H9 (cell line): ENCODE results near the gene NET1. TPM values are rescaled to one million over a fixed set of nuclear protein-coding genes. Genes with fewer than 3 reads are reported as not detected.

Source experiments
- DNase-seq: peaks from one replicate; pipeline ENCODE4 v3.0.0-alpha.2; 2017
- H2AFZ ChIP-seq: one replicate; pipeline ENCODE4 v1.6.1; 2013; ENCODE audit warnings: mild to moderate bottlenecking, low read length, control low read depth, moderate library complexity
- H2AK5ac ChIP-seq: 2 replicates; pipeline ENCODE4 v1.6.1; 2013; ENCODE audit warnings: low read length, control low read depth, mixed read lengths; ENCODE audit not compliant: insufficient read length
- H2BK120ac ChIP-seq: one replicate; pipeline ENCODE4 v1.6.1; 2013; ENCODE audit warnings: low read depth, mild to moderate bottlenecking, low read length, control low read depth, inconsistent platforms; ENCODE audit not compliant: poor library complexity, severe bottlenecking
- H2BK12ac ChIP-seq: 2 replicates; pipeline ENCODE4 v1.6.1; 2013; ENCODE audit warnings: low read length, control low read depth, mixed read lengths, low read depth; ENCODE audit not compliant: insufficient read length
- H2BK15ac ChIP-seq: 2 replicates; pipeline ENCODE4 v1.6.1; 2013; ENCODE audit warnings: low read depth, low read length, control low read depth
- H2BK20ac ChIP-seq: one replicate; pipeline ENCODE4 v1.6.1; 2013; ENCODE audit warnings: low read depth, mild to moderate bottlenecking, low read length, control low read depth, inconsistent platforms; ENCODE audit not compliant: poor library complexity, severe bottlenecking
- H2BK5ac ChIP-seq: 2 replicates; pipeline ENCODE4 v1.6.1; 2013; ENCODE audit warnings: low read length, control low read depth, mixed read lengths; ENCODE audit not compliant: insufficient read length
- H3K14ac ChIP-seq: 2 replicates; pipeline ENCODE4 v1.6.1; 2013; ENCODE audit warnings: low read length, control low read depth; ENCODE audit not compliant: insufficient read depth
- H3K18ac ChIP-seq: 2 replicates; pipeline ENCODE4 v1.6.1; 2013; ENCODE audit warnings: low read depth, mild to moderate bottlenecking, mixed read lengths, low read length, control low read depth; ENCODE audit not compliant: insufficient read length
- H3K23ac ChIP-seq: 2 replicates; pipeline ENCODE4 v1.6.1; 2013; ENCODE audit warnings: low read length, control low read depth, mixed read lengths, low read depth; ENCODE audit not compliant: insufficient read length
- H3K23me2 ChIP-seq: 2 replicates; pipeline ENCODE4 v1.6.1; 2013; ENCODE audit warnings: low read depth, mild to moderate bottlenecking, mixed read lengths, low read length, control low read depth; ENCODE audit not compliant: insufficient read length, poor library complexity, severe bottlenecking
- H3K27ac ChIP-seq: 2 replicates; pipeline ENCODE4 v1.5.1; 2013; ENCODE audit warnings: low read length, control low read depth, mixed read lengths, low read depth; ENCODE audit not compliant: insufficient read length
- H3K27me3 ChIP-seq: 2 replicates; pipeline ENCODE4 v1.6.1; 2013; ENCODE audit warnings: low read length, control low read depth, inconsistent platforms; ENCODE audit not compliant: insufficient read depth
- H3K4ac ChIP-seq: 2 replicates; pipeline ENCODE4 v1.6.1; 2013; ENCODE audit warnings: low read depth, mild to moderate bottlenecking, control low read depth, inconsistent platforms, low read length, moderate library complexity
- H3K4me1 ChIP-seq: 2 replicates; pipeline ENCODE4 v1.6.1; 2013; ENCODE audit warnings: low read length, control low read depth, inconsistent platforms; ENCODE audit not compliant: insufficient read depth
- H3K4me2 ChIP-seq: 2 replicates; pipeline ENCODE4 v1.6.1; 2013; ENCODE audit warnings: low read length, control low read depth, mixed read lengths; ENCODE audit not compliant: insufficient read length, insufficient read depth
- H3K56ac ChIP-seq: 2 replicates; pipeline ENCODE4 v1.6.1; 2013; ENCODE audit warnings: low read depth, mild to moderate bottlenecking, mixed read lengths, low read length, control low read depth; ENCODE audit not compliant: insufficient read length
- H3K79me1 ChIP-seq: 2 replicates; pipeline ENCODE4 v1.6.1; 2013; ENCODE audit warnings: low read depth, mild to moderate bottlenecking, moderate library complexity, low read length, control low read depth, inconsistent platforms; ENCODE audit not compliant: insufficient read depth, poor library complexity, severe bottlenecking
- H3K79me2 ChIP-seq: 2 replicates; pipeline ENCODE4 v1.6.1; 2013; ENCODE audit warnings: low read length, control low read depth, inconsistent platforms; ENCODE audit not compliant: insufficient read depth
- H3K9ac ChIP-seq: 2 replicates; pipeline ENCODE4 v1.6.1; 2013; ENCODE audit warnings: low read length, control low read depth, mixed read lengths; ENCODE audit not compliant: insufficient read length; ENCODE audit errors: extremely low read depth
- H3K9me3 ChIP-seq: one replicate; pipeline ENCODE4 v1.6.1; 2013; ENCODE audit warnings: low read depth, low read length, inconsistent platforms; ENCODE audit not compliant: control insufficient read depth
- H3T11ph ChIP-seq: one replicate; pipeline ENCODE4 v1.6.1; 2013; ENCODE audit warnings: mild to moderate bottlenecking, low read length, control low read depth, inconsistent platforms
- H4K20me1 ChIP-seq: one replicate; pipeline ENCODE4 v1.6.1; 2013; ENCODE audit not compliant: control insufficient read depth, insufficient read length, insufficient read depth
- H4K5ac ChIP-seq: 2 replicates; pipeline ENCODE4 v1.6.1; 2013; ENCODE audit warnings: low read depth, mild to moderate bottlenecking, mixed read lengths, low read length, control low read depth; ENCODE audit not compliant: insufficient read length
- H4K8ac ChIP-seq: replicated peaks from 2 replicates; pipeline ENCODE4 v1.6.1; 2013; ENCODE audit warnings: low read length, control low read depth, mixed read lengths, low read depth; ENCODE audit not compliant: insufficient read length
- H4K91ac ChIP-seq: 2 replicates; pipeline ENCODE4 v1.6.1; 2013; ENCODE audit warnings: low read depth, mild to moderate bottlenecking, moderate library complexity, mixed read lengths, low read length, control low read depth; ENCODE audit not compliant: insufficient read length
- H3K27ac Mint-ChIP-seq, 3 experiments: 2 replicates in 2 of 3; 3 replicates in 1 of 3; pipeline ENCODE4 v1.8.0; 2020 to 2021; ENCODE audit warnings: mixed read lengths in 3 of 3, mild to moderate bottlenecking in 1 of 3, moderate library complexity in 1 of 3
- H3K27me3 Mint-ChIP-seq: 2 replicates; pipeline ENCODE4 v1.8.0; 2021; ENCODE audit warnings: low read depth, mild to moderate bottlenecking, moderate library complexity, mixed read lengths
- H3K36me3 Mint-ChIP-seq, 3 experiments: 2 replicates in 2 of 3; 3 replicates in 1 of 3; pipeline ENCODE4 v1.8.0; 2020 to 2021; ENCODE audit warnings: low read depth in 3 of 3, mixed read lengths in 3 of 3; ENCODE audit not compliant: insufficient read depth in 1 of 3
- H3K4me1 Mint-ChIP-seq, 2 experiments: 2 replicates each; pipeline ENCODE4 v1.8.0; 2020; ENCODE audit warnings: mixed read lengths in 2 of 2
- H3K4me3 Mint-ChIP-seq, 2 experiments: 2 replicates in 1 of 2; 3 replicates in 1 of 2; pipeline ENCODE4 v1.8.0; 2020 to 2021; ENCODE audit warnings: mild to moderate bottlenecking in 2 of 2, mixed read lengths in 2 of 2, moderate library complexity in 1 of 2
- H3K9me3 Mint-ChIP-seq, 2 experiments: 2 replicates in 1 of 2; 3 replicates in 1 of 2; pipeline ENCODE4 v1.8.0; 2020; ENCODE audit warnings: mild to moderate bottlenecking in 2 of 2, mixed read lengths in 2 of 2, moderate library complexity in 1 of 2
- WGBS: extraction: QIAGEN DNeasy Blood & Tissue Kit; methylation state at CpG from one replicate; pipeline ENCODE4 v1.1.7; 2013; ENCODE audit warnings: missing lambda C conversion rate, low lambda C conversion rate, mixed read lengths; ENCODE audit not compliant: insufficient read length; ENCODE audit errors: extremely low coverage; 5-methylcytosine and 5-hydroxymethylcytosine counted together
- total RNA-seq: library from RNA; stranded (reverse); gene quantifications from 2 replicates; pipeline ENCODE4 v1.2.1, GENCODE V29; 2021
- TF ChIP-seq, protein P1 (sequence below): fragments of 200-600 bp; sonication (generic); conservative IDR thresholded peaks from 3 replicates; pipeline ENCODE4 v1.8.0; 2021; ENCODE audit warnings: antibody characterized with exemption, mild to moderate bottlenecking

NET1 gene
- total RNA-seq, 1 experiment from 2014 or later, result 50.6 TPM

DNA sequence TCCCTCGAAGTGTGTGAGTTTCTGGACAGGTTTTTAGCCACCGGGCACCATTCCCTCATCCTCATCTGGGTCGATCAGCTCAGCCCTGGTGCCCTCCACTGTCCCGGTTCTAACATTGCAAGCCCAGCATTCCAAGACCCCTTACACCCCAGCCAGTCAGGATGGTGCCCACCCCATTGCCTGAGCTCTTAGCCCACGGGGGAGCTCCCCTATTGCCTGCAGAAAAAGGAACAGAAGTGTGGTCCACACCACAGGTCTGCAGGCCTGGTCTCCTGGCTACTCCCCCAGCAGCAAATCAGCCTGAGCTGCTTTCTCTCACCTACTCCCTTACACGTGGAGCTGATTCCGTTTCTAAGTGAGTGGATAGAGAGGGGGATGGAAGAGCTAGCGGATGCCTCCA lies 82.3 kb downstream of the NET1 start:
- no peak overlapping the region for H2BK20ac ChIP-seq
- no peaks in the 10 kb centered on the region for H3K79me2 ChIP-seq
- Mint-ChIP-seq H3K36me3 (peaks cover 3 to 11% (median 5%) of the 10 kb centered on the region in 3 experiments; a peak in 6 of 7 replicates), H3K27me3 (peaks cover 2% of the 10 kb centered on the region; the same call in 1 of the 2 replicates), H3K27ac (no peak overlapping the region), H3K9me3 (peaks cover 9 to 11% of the 10 kb centered on the region in 2 experiments), H3K4me3 (no peak overlapping the region), H3K4me1 (peaks cover under 1 to 7% of the 10 kb centered on the region in 2 experiments; a peak in 2 of 4 replicates)
- H4K5ac ChIP-seq, result no peak overlapping the region
- H3K18ac ChIP-seq, result no peak overlapping the region
- no peak overlapping the region for H3K27ac ChIP-seq
- no peak overlapping the region for H4K91ac ChIP-seq
- TF ChIP-seq, protein P1, sequence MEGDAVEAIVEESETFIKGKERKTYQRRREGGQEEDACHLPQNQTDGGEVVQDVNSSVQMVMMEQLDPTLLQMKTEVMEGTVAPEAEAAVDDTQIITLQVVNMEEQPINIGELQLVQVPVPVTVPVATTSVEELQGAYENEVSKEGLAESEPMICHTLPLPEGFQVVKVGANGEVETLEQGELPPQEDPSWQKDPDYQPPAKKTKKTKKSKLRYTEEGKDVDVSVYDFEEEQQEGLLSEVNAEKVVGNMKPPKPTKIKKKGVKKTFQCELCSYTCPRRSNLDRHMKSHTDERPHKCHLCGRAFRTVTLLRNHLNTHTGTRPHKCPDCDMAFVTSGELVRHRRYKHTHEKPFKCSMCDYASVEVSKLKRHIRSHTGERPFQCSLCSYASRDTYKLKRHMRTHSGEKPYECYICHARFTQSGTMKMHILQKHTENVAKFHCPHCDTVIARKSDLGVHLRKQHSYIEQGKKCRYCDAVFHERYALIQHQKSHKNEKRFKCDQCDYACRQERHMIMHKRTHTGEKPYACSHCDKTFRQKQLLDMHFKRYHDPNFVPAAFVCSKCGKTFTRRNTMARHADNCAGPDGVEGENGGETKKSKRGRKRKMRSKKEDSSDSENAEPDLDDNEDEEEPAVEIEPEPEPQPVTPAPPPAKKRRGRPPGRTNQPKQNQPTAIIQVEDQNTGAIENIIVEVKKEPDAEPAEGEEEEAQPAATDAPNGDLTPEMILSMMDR, result no peak
- H2AFZ ChIP-seq, result no peak overlapping the region
- H3K4me2 ChIP-seq, result no peak overlapping the region
- peaks cover 6% of the 10 kb centered on the region for H3K9me3 ChIP-seq
- H2AK5ac ChIP-seq, result no peak overlapping the region
- no peaks in the 10 kb centered on the region for H3K27me3 ChIP-seq
- no peak overlapping the region for H4K8ac ChIP-seq
- no peak overlapping the region for H3K56ac ChIP-seq
- H3T11ph ChIP-seq, result no peak overlapping the region
- H2BK120ac ChIP-seq, result no peak overlapping the region
- H3K9ac ChIP-seq, result no peak overlapping the region
- H3K79me1 ChIP-seq, result no peaks in the 10 kb centered on the region
- no peak overlapping the region for H2BK12ac ChIP-seq
- no CpG with 5 or more reads among the region's 8 CpGs for WGBS
- no peak overlapping the region for H2BK5ac ChIP-seq
- H3K23ac ChIP-seq, result no peak overlapping the region
- H3K14ac ChIP-seq, result no peak overlapping the region
- H3K4ac ChIP-seq, result no peak overlapping the region
- H3K23me2 ChIP-seq, result no peaks in the 10 kb centered on the region
- H4K20me1 ChIP-seq, result no peaks in the 10 kb centered on the region
- no peak for DNase-seq
- no peak overlapping the region for H2BK15ac ChIP-seq
- H3K4me1 ChIP-seq, result no peaks in the 10 kb centered on the region
